ENCODE data around the gene PEBP1.

The PEBP1 gene

DNA sequence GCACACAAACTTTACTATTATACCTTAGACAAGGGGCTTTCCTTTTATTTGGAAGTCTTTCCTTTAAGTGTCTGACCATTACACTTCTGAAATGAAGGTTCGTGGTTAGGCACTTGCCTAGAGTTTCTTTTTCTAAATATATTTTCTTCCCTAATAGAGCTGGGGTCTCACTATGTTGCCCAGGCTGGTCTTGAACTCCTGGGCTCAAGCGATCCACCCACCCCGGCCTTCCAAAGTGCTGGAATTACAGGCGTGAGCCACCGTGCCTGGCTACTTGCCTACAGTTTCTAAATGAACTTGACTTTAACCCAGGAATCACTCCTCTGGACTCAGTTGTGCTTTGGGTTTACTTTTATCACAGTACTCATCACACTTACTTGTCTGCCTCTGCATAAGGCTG, 57.6 kb downstream of the PEBP1 start:
- Histone ChIP-seq H3K4me3 (replicated peaks; ENCODE audit: insufficient read depth, low read length) (no peak overlapping the region), H3K27ac (replicated peaks) (no peak overlapping the region), H3K27me3 (ENCODE audit: insufficient read depth, poor library complexity, severe bottlenecking) (no peaks in the 10 kb centered on the region)
- no peak for DNase-seq (ENCODE audit: low read depth in 1 of 2, low spot score in 1 of 2)
- TF ChIP-seq SPI1 (IDR thresholded peaks at IDR 0.05; ENCODE audit: borderline replicate concordance, low read depth) (no peak), GABPA (IDR thresholded peaks at IDR 0.05; ENCODE audit: low read depth) (no peak), POLR2AphosphoS5 (IDR thresholded peaks at IDR 0.05; ENCODE audit: low read depth) (no peak)
- TF ChIP-seq, protein P1, sequence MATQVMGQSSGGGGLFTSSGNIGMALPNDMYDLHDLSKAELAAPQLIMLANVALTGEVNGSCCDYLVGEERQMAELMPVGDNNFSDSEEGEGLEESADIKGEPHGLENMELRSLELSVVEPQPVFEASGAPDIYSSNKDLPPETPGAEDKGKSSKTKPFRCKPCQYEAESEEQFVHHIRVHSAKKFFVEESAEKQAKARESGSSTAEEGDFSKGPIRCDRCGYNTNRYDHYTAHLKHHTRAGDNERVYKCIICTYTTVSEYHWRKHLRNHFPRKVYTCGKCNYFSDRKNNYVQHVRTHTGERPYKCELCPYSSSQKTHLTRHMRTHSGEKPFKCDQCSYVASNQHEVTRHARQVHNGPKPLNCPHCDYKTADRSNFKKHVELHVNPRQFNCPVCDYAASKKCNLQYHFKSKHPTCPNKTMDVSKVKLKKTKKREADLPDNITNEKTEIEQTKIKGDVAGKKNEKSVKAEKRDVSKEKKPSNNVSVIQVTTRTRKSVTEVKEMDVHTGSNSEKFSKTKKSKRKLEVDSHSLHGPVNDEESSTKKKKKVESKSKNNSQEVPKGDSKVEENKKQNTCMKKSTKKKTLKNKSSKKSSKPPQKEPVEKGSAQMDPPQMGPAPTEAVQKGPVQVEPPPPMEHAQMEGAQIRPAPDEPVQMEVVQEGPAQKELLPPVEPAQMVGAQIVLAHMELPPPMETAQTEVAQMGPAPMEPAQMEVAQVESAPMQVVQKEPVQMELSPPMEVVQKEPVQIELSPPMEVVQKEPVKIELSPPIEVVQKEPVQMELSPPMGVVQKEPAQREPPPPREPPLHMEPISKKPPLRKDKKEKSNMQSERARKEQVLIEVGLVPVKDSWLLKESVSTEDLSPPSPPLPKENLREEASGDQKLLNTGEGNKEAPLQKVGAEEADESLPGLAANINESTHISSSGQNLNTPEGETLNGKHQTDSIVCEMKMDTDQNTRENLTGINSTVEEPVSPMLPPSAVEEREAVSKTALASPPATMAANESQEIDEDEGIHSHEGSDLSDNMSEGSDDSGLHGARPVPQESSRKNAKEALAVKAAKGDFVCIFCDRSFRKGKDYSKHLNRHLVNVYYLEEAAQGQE (IDR thresholded peaks at IDR 0.05; ENCODE audit: insufficient replicate concordance, low read depth) = no peak
- TF ChIP-seq, protein P2, sequence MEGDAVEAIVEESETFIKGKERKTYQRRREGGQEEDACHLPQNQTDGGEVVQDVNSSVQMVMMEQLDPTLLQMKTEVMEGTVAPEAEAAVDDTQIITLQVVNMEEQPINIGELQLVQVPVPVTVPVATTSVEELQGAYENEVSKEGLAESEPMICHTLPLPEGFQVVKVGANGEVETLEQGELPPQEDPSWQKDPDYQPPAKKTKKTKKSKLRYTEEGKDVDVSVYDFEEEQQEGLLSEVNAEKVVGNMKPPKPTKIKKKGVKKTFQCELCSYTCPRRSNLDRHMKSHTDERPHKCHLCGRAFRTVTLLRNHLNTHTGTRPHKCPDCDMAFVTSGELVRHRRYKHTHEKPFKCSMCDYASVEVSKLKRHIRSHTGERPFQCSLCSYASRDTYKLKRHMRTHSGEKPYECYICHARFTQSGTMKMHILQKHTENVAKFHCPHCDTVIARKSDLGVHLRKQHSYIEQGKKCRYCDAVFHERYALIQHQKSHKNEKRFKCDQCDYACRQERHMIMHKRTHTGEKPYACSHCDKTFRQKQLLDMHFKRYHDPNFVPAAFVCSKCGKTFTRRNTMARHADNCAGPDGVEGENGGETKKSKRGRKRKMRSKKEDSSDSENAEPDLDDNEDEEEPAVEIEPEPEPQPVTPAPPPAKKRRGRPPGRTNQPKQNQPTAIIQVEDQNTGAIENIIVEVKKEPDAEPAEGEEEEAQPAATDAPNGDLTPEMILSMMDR (IDR thresholded peaks at IDR 0.05; ENCODE audit: insufficient read depth, low read length) = no peak

DNA sequence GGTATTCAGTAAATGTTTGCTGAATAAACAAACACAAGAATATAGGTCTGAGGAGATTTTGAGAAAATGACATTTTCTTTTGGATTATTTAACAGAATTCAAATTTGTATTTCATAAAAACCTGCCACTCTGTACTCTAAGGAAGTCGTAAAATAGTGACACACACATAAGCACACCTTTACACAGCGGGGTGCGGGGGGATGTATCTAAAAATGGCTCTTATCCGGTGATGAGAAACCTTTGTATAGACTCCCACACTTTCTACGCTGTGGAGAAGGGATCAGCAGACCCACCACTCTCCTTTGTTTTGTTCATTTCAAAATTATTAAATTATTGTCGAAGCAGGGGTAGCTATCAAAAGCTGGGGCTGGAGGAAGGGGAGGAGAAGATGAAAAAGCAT, 58.0 kb downstream of the PEBP1 start:
- Histone ChIP-seq H3K4me3 (replicated peaks; ENCODE audit: insufficient read depth, low read length) (no peak overlapping the region), H3K27ac (replicated peaks) (no peak overlapping the region), H3K27me3 (ENCODE audit: insufficient read depth, poor library complexity, severe bottlenecking) (no peaks in the 10 kb centered on the region)
- no peak for DNase-seq (ENCODE audit: low read depth in 1 of 2, low spot score in 1 of 2)
- TF ChIP-seq, protein P2 (IDR thresholded peaks at IDR 0.05; ENCODE audit: insufficient read depth, low read length) = no peak
- TF ChIP-seq SPI1 (IDR thresholded peaks at IDR 0.05; ENCODE audit: borderline replicate concordance, low read depth) = no peak
- TF ChIP-seq POLR2AphosphoS5 (IDR thresholded peaks at IDR 0.05; ENCODE audit: low read depth) = no peak
- TF ChIP-seq GABPA (IDR thresholded peaks at IDR 0.05; ENCODE audit: low read depth) = no peak
- TF ChIP-seq, protein P1 (IDR thresholded peaks at IDR 0.05; ENCODE audit: insufficient replicate concordance, low read depth) = no peak

Measured in HL-60 (cell line).